Body of pancreas (tissue), 4 donors: ENCODE measurements around the gene BCAS4. TPM values are rescaled to one million over a fixed set of nuclear protein-coding genes. Genes with fewer than 3 reads are reported as not detected.

Experiments used
- ATAC-seq: fragments of 150-250 bp; one replicate; pipeline ENCODE4 v1.9.1; 2016
- DNase-seq, 4 donors: peaks; one replicate each; pipeline ENCODE4 v3.0.0-alpha.2; 2019
- H3K27ac ChIP-seq, 4 donors: fragments of 200-600 bp; sonication (generic); 1 replicate in 3 of 4; 2 replicates in 1 of 4; pipeline versions ENCODE4 v1.5.1 to v1.6.1; 2016 to 2019; ENCODE audit warnings: mild to moderate bottlenecking in 1 of 4, mixed read lengths in 1 of 4, moderate library complexity in 1 of 4
- H3K27me3 ChIP-seq, 2 donors: fragments of 200-600 bp; sonication (generic); one replicate each; pipeline ENCODE4 v1.6.0; 2016; ENCODE audit warnings: mild to moderate bottlenecking in 1 of 2
- H3K36me3 ChIP-seq, 2 donors: fragments of 200-600 bp; sonication (generic); replicated peaks in 1 of 2; 2 replicates each; pipeline ENCODE4 v1.5.1; 2016; ENCODE audit warnings: low read depth in 2 of 2; ENCODE audit not compliant: insufficient read depth in 1 of 2
- H3K4me1 ChIP-seq: fragments of 200-600 bp; sonication (generic); one replicate; pipeline ENCODE4 v1.6.0; 2016
- H3K4me3 ChIP-seq, 2 donors: fragments of 200-600 bp; sonication (generic); 1 replicate in 1 of 2; 2 replicates in 1 of 2; pipeline ENCODE4 v1.5.1; 2016 to 2019
- H3K9me3 ChIP-seq, 3 donors: fragments of 200-600 bp; sonication (generic); 1 replicate in 2 of 3; 2 replicates in 1 of 3; pipeline ENCODE4 v1.5.1; 2016
- POLR2A ChIP-seq, 3 donors: fragments of 450-650 bp; IDR thresholded peaks; one replicate each; pipeline ENCODE4 v1.6.1; 2016; ENCODE audit warnings: antibody characterized with exemption in 3 of 3, mild to moderate bottlenecking in 2 of 3
- WGBS, 2 donors: methylation state at CpG; one replicate each; pipeline ENCODE4 v1.1.5; 2017; 5-methylcytosine and 5-hydroxymethylcytosine counted together
- intact Hi-C: fragments of 100-400 bp; cut with DNase I; formaldehyde crosslinking; loops from one replicate; pipeline ENCODE4 v1.15.1; 2023
- total RNA-seq, 2 donors: library from RNA; depleted of rRNA; stranded (reverse); fragments of >200 nt; gene quantifications; one replicate each; pipeline ENCODE4 v1.1.0, GENCODE V29; 2016
- TF ChIP-seq, protein P1 (sequence below), 7 experiments: fragments of 450-650 bp in 4 of 7; fragments of 200-600 bp in 3 of 7; sonication (generic) in 3 of 7; IDR thresholded peaks; one replicate each; pipeline ENCODE4 v1.5.1; 2016 to 2019; ENCODE audit warnings: antibody characterized with exemption in 7 of 7

BCAS4 gene
- total RNA-seq, 2 donors from 2014 or later: under 0.01 to 2.3 TPM

GRCh38 chr20:50913690-50914375, 119.0 kb downstream of the BCAS4 start:
- Histone ChIP-seq H3K27me3 (no peaks in the 10 kb centered on the region), H3K36me3 (no peaks in the 10 kb centered on the region), H3K9me3 (no peaks in the 10 kb centered on the region), H3K27ac (no peak overlapping the region), H3K4me1 (peaks cover 60% of the 10 kb centered on the region), H3K4me3 (no peak overlapping the region)
- TF ChIP-seq, protein P1, sequence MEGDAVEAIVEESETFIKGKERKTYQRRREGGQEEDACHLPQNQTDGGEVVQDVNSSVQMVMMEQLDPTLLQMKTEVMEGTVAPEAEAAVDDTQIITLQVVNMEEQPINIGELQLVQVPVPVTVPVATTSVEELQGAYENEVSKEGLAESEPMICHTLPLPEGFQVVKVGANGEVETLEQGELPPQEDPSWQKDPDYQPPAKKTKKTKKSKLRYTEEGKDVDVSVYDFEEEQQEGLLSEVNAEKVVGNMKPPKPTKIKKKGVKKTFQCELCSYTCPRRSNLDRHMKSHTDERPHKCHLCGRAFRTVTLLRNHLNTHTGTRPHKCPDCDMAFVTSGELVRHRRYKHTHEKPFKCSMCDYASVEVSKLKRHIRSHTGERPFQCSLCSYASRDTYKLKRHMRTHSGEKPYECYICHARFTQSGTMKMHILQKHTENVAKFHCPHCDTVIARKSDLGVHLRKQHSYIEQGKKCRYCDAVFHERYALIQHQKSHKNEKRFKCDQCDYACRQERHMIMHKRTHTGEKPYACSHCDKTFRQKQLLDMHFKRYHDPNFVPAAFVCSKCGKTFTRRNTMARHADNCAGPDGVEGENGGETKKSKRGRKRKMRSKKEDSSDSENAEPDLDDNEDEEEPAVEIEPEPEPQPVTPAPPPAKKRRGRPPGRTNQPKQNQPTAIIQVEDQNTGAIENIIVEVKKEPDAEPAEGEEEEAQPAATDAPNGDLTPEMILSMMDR (IDR thresholded peaks at IDR 0.05): no peak
- 39 to 46% methylated on average over 2 of the region's 2 CpGs for WGBS, 2 donors
- DNase-seq (no peak), ATAC-seq (no peak)
- intact Hi-C loops: no loop called here

- ATAC-seq: no peak
- H3K27me3 ChIP-seq: no peaks in the 10 kb centered on the region
- H3K36me3 ChIP-seq: no peaks in the 10 kb centered on the region
- no peak overlapping the region for H3K4me3 ChIP-seq
- intact Hi-C loops: no loop called here
- H3K4me1 ChIP-seq: peaks cover 68% of the 10 kb centered on the region
- WGBS, 2 donors: 57 to 68% methylated on average over 3 of the region's 3 CpGs
- no peaks in the 10 kb centered on the region for H3K9me3 ChIP-seq
- no peak for DNase-seq
- H3K27ac ChIP-seq: no peak overlapping the region
- TF ChIP-seq, protein P1 (IDR thresholded peaks at IDR 0.05): no peak
- TF ChIP-seq POLR2A (IDR thresholded peaks at IDR 0.05): no peak
These were observed 120.6 kb downstream of the BCAS4 start for GRCh38 chr20:50915424-50915823.

GRCh38 chr20:50916257-50916656, 121.4 kb downstream of the BCAS4 start:
- ATAC-seq (peak; percentile 47), DNase-seq (no peak)
- Histone ChIP-seq H3K27me3 (no peaks in the 10 kb centered on the region), H3K4me3 (no peak overlapping the region), H3K27ac (no peak overlapping the region), H3K4me1 (peaks cover 69% of the 10 kb centered on the region), H3K36me3 (no peaks in the 10 kb centered on the region), H3K9me3 (no peaks in the 10 kb centered on the region)
- intact Hi-C loops: no loop called here
- 57 to 58% methylated on average over 5 of the region's 5 CpGs for WGBS, 2 donors
- TF ChIP-seq, protein P1 (IDR thresholded peaks at IDR 0.05): no peak
- no peak for TF ChIP-seq POLR2A (IDR thresholded peaks at IDR 0.05)

GRCh38 chr20:50916934-50917333, 122.1 kb downstream of the BCAS4 start:
- 68 to 73% methylated on average over 3 of the region's 3 CpGs for whole genome bisulfite sequencing, 2 donors
- intact Hi-C loops: no loop called here
- no peak for ATAC-seq
- DNase-seq: no peak
- no peaks in the 10 kb centered on the region for H3K9me3 ChIP-seq
- H3K27ac ChIP-seq: no peak overlapping the region
- H3K4me3 ChIP-seq: no peak overlapping the region
- TF ChIP-seq POLR2A (IDR thresholded peaks at IDR 0.05): no peak
- TF ChIP-seq, protein P1 (IDR thresholded peaks at IDR 0.05): no peak
- H3K27me3 ChIP-seq: no peaks in the 10 kb centered on the region
- H3K4me1 ChIP-seq: peaks cover 69% of the 10 kb centered on the region
- no peaks in the 10 kb centered on the region for H3K36me3 ChIP-seq

GRCh38 chr20:50918403-50918802, 123.5 kb downstream of the BCAS4 start:
- Histone ChIP-seq H3K27ac (no peak overlapping the region), H3K27me3 (no peaks in the 10 kb centered on the region), H3K9me3 (no peaks in the 10 kb centered on the region), H3K4me3 (no peak overlapping the region), H3K4me1 (peaks cover 71% of the 10 kb centered on the region), H3K36me3 (no peaks in the 10 kb centered on the region)
- TF ChIP-seq, protein P1 (IDR thresholded peaks at IDR 0.05): no peak
- TF ChIP-seq POLR2A (IDR thresholded peaks at IDR 0.05): no peak
- 42 to 45% methylated on average over 3 of the region's 3 CpGs for WGBS, 2 donors
- DNase-seq (no peak), ATAC-seq (no peak)
- intact Hi-C loops: no loop called here
